HL-60/S4 treated with phorbol 12-myristate 13-acetate at 8.2 ng/mL for 4 days and 3 days (cell line): Measurements from ENCODE around the gene PPP1R3A.

Source experiments
- in situ Hi-C: fragments of 300-500 bp; cut with MboI; formaldehyde crosslinking; loops from 2 replicates; pipeline ENCODE4 v1.15.0; 2022; ENCODE audit warnings: low sequenced_read_pairs

Gene PPP1R3A

DNA sequence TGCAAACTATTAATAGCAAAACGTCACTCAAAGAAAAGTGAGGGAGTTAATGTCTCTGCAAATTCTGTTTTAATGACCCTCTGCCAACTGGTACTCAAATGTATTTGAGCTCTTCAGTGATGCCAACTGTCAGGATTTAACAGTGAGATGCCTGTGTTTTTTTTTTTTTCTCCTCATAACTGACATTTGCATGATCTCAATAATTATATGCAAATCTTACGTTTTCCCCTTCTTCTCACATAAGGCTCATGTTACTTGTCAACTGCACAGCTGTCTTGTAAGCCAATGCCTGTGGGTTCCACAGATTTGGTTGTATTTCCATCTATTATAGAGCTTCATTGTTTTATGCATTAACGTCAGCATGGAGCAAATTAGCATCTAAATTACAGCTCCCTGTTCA is 38.2 kb downstream of the PPP1R3A start:
- in situ Hi-C loops = no loop called here

DNA sequence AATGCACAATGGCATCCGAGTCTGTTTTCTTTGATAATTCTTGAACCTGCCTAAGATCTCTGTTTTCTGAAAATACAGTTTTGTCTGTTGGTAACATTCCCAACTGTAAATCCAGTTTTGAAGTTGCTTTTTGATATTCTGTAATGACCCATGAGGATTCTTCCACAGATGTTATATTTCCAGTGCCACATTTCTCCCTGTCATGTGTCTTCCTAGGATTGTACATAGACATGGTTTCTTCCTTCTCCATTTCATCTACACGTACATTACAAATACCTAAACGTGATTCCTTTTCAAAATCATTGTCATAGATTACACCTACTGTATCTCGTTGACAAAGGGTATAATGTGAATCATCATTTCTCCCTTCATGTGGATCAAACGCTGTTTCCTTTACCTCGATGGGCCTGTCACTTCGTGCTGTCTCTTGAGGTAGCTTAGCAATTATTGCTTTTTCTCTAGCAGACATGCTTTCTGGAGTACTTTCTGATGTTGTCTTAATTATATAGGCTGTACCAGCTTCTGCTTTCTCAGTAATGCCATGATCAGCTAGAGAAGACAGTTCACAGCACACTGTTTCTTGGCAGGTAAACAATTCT is 40.3 kb downstream of the PPP1R3A start:
- in situ Hi-C loops = no loop called here

DNA sequence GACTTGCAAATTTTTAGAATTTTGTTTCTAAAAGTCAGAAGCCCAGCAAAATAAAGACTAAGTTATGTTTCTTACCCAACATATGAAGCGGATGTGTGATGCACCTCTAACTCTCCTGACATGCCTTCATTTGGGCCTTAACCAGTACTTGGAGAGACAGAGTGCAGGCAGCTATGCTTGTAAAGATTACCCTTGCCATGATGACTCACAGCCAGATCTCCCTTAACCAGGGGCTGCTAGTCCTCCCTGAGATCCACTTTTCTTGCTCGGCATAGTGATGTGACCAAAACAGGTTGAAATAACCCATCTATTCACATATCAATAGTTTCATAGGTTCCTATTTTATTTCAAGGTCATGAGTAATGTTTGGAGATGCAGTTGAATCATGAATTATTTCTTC is 43.6 kb downstream of the PPP1R3A start:
- in situ Hi-C loops = no loop called here

DNA sequence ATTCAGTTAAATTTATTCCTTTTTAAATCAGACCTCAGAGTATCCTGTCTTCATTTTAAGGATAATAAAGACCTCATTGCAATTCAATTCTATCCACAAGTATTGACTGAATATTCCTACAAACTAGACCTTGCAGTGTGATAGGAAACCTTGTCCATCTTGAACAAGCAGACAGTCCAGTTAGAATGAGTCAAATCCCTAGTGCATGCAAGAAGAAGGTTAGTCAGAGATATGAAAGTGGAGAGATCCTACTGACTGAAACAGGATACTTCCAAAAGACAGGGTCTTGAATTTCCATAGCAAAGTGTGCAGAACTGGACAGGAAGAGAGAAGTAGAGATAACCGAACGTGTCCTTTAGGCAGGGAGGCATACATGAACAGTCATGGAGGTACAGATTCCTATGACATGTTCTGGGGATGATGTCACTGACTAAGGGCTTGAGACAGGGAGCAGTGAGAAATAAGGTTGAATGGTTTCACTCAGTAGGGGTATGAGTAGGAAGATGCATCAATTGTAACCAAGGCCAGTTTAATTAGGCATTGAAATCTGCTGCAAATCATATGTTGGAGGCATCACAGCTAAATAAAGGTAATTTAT is 45.2 kb downstream of the PPP1R3A start:
- in situ Hi-C loops = no loop called here

DNA sequence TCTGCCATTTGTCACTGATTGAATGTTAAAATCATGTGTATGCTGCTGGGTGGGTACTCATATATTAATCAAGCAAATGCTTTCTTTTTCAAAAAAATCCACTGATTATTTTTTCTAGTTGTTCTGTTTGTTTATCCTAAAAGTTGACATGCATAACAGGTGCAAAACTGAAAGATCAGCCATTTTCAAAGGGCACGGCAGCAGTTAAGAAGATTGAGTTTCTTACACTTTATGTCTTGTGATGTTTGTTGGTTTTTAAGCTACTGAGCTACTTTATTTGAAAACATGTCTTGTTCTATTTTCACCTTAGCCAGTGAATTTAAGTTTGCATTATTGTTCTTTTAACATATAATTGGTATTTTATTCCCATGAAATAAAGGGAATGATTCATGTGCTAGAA is 45.8 kb downstream of the PPP1R3A start:
- in situ Hi-C loops = no loop called here

- in situ Hi-C loops = no loop called here
Observed at GRCh38 chr7:113867325-113867724, 51.5 kb downstream of the PPP1R3A start.

GRCh38 chr7:113856010-113856409 is 62.8 kb downstream of the PPP1R3A start:
- in situ Hi-C loops = no loop called here

- in situ Hi-C loops = no loop called here
Observed at GRCh38 chr7:113840954-113841353, 77.9 kb downstream of the PPP1R3A start.

DNA sequence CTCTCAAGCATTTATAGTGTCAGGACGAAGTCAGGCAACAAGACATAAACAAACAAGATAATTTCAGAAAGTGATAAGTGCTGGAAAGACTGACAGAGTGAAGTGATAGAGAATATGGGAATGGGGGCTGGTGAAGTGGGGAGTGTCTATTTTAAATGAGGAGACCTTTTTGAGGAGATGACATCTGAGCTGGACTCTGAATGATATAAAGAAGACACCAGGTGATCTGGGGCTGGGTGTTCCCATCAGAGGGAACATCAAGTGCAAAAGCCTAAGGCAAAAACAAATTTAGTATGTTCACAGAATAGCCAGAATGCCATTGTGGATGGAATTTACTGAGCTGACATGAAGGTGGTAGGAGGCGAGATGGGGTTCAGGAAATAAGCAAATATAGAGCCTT is 83.4 kb downstream of the PPP1R3A start:
- in situ Hi-C loops = no loop called here

DNA sequence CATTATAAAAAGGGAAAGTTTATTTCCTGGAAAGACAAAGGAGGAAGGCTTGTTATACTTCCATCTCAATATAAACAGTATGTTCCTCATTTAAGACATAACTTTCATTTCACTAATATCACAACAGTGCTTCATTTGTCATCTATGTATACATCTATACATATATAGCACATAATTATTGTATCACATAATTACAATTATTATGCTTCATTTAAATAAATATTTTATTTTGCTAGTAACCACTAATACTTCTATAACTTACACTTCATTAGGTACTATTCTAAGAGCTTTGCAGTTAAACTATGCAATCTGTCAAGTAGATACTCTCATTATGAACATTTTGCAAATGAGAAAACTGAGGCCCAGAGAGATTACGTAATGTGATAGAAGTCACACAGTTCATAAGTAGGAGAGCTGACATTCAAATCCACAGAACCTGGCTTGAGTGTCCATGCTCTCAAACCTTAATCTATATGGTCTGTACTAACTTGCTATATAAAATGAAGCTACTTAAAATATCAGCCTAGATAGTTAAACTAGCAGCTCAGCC is 86.5 kb downstream of the PPP1R3A start:
- in situ Hi-C loops = no loop called here

DNA sequence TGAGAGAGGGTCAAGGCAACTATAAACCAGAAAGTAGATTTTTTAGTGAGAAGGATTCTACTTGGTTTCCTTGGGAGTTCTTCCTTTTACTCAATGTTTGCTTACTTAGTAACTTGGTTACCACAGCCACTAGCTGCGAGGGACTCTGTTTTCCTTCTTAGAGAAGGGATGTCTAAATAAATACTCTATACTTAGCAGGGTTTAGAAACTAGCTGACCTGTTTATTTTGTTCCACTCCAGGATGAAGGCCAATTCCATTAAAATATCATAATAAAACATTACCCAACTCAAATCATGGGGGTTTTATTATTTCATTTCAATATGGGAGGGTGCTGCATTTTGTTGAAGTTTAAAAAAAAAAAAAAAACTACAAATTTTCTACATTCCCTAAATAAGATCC is 87.3 kb downstream of the PPP1R3A start:
- in situ Hi-C loops = no loop called here

DNA sequence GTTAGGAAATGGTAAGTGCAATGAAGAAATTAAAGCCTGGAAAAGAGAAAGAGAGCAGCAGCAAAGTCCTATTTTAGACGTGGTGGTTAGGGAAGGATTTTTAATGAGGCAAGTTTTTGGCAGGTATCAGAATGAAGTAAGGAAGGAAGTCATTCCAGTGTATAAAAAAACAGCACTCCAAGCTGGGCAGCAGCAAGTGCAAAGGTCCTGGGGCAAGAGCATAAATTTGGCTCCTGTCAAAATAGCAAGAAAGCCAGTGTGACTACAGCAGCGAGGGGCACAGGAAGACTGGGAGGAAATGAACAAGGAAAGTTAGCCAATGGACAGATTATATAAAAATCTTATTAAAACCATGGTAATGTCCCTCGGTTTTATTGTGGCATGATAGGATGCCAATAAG is 90.2 kb downstream of the PPP1R3A start:
- in situ Hi-C loops = no loop called here
